Fibroblast of skin of left biceps (primary cell): ENCODE data around the gene CD8A.
"Not testable (repeated sequence)": the region's sequence is repeated elsewhere in the genome, so short reads cannot be mapped to it uniquely, and the experiment has no call there.

Experiments used
- DNase-seq, 2 experiments: peaks; one replicate each; pipeline ENCODE4 v3.0.0-alpha.2; 2013; ENCODE audit warnings: low read depth in 2 of 2

The CD8A gene

DNA sequence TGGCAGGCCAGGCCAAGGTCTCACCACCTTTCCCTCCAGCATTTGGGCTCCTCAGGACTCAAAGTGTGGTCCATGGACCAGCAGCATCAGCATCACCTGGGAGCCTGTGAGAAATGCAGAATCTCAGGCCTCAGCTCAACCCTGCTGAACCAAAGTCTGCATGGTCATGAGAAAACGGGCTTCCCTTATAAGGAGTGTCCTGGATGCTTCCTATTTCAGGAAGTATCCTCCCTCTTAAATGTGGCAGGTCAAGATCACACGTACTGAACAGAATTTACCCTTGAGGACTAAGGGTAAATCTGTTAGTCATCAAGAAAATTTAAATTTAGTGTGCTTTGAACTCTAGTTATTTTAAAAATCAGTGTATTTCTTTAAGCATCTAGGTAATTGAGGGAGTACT is 11.8 kb downstream of the CD8A start:
- no peak for DNase-seq

DNA sequence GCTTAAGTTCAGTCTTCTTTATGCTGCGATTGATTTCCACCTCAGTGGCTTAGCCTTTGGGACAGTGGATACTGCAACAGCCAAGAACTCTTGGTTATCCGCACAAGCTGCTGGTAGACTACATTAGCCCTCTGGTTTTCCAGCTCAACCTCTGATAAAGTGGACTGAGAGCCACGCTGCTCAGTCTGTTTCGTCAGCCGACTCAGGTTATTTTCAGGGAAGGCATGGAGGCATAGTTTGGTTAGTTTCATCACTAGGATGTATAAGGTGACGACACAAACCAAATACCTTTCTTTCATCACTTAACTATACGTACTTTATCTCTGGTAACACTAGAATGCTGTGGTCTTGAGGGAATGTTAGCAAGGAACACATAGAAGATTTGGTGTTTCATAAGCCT is 14.2 kb downstream of the CD8A start:
- no peak for DNase-seq

DNA sequence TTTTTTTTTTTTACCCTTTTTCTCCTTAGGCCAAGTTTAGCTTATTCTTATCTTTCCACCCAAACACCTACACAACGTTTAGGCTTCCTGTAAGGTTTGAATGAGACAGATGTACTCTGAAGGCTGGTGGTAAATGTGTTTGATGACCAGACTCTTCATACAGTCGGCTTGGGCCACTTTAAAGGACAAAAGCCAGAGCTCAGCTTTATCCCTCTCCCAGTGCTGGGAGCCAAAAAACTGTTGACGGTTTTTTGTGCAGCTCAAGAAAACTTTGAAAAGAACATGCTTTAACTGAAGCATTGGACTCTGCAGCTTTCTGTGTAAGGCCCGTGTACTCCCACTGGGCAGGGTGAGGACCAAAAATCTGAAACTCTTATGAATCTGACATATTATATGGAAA is 15.4 kb downstream of the CD8A start:
- DNase-seq: no peak

DNA sequence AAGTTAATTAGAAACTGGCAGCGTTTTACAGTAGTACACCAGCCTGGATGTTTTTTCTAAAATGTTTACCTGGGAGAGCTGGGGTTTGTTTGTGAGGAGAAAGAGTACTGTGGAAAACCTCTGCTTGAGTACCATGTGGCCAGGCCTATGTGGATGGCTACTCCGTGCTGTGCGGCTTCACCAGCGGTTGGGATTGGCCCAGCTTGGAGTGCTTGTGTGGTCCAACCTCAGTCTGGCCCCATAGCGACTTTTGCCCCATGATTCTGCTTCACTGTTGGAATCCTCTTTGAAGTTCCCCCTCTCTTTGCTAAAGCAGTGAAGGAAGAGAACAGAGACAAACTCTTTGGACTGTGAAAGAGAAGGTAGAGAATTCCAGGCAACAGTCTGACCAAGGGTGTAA is 15.9 kb downstream of the CD8A start:
- DNase-seq: no peak

DNA sequence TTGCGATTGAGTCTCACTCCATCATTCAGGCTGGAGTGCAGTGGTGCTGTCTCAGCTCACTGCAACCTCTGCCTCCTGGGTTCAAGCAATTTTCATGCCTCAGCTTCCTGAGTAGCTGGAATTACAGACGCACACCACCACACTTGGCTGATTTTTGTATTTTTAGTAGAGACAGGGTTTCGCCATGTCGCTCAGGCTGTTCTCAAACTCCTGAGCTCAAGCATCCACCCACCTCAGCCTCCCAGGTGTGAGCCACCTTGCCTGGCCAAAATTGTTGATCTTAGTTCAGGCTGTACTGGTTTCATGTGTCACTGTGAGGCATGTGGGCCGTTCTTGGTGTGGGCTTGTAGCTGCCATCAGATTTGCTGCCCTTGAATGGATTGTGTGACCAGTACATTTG is 18.1 kb downstream of the CD8A start:
- no peak for DNase-seq

DNA sequence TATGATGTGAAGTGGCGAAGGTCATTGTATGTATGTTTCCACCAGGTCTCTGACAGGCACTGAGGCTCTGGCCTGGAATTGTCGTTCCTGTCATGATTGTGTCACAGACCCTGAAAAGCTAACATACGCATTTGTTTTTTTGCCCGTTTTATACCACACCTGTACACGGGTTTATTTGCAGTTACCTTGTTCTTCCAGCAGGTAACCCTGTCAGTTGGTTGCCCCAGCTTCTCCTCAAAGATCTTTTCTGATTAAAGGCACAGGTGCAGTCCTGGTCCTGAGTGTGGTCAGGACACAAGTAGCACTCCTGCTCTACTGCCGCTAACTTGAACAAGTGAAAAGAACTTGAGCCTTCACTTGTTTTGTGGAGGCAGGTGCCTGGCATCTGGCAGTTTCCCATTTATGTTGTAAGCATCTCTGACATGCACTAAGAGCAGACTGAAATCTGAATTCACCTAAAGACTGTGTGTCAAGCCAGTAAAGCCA is 19.9 kb downstream of the CD8A start:
- no peak for DNase-seq

DNA sequence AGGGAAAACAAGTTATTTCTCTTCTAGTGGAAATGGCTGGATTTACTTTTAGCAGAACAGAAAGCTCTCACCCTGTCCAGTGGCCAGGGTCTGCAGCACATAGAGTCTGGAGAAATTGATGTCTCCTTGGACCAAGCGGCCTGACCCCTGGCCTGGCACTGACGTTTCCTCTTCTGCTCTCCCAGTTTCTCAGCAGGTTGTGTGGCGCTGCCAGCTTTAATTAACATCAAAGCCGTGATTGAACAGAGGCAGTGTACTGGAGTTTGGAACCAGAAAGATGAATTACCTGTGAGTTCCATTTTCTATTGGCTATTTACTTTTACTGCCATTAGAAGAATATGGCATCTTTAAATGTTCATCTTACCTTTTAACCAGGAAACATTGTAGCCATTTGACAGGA is 20.9 kb downstream of the CD8A start:
- no peak for DNase-seq

DNA sequence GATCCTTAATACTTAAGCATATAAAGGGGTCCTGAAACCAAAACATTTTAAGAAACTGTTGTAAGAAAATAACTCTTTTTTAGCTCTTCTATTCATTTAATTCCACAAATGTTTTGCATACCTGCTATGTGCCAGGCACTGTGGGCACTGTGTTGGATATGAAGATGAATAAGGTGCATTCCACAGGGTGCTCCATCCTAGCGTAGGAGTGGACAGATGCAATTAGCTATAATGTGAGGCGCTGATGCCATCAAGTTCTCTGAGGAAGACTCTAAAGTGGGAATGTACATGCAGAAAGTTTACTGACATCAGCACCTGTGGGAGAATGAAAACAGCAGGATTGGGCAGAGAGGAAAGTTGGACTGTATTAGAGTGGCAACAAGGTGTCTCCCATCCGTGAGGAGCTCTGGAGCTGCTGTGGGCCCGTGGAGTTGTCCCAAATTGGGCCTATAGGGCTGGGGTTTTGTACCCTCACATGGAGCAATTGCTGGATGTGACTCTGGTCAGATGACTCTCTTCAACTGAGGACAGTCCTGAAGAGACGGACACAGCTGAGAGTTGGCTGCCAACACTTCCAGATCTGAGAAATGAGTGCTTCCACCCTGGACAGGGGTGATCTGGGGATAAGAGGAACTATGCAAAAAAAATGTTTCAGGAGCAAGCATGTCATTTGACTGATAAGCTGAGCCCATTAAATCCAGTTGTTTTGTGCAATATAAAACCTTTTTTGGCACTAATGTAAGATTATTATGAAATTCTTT is 22.3 kb downstream of the CD8A start:
- no peak for DNase-seq

DNA sequence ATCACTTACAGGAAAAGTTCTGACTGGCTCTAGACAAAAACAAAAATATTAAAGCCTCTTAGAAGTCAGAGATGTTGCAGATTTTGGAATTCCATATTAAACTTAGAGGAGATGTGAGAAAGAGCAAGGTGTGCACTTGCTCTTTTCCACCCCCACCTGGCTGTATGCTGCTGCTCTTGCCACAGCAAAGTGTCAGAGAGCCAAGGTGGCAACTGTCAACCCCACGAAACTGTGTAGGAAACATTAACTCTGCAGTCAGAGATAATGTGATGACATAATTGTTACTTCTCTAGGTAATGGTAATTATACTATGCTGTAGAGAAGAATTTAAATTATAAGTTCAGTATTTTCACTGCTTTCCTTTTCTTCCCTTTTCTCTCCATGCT is 25.4 kb downstream of the CD8A start:
- DNase-seq: no peak

DNA sequence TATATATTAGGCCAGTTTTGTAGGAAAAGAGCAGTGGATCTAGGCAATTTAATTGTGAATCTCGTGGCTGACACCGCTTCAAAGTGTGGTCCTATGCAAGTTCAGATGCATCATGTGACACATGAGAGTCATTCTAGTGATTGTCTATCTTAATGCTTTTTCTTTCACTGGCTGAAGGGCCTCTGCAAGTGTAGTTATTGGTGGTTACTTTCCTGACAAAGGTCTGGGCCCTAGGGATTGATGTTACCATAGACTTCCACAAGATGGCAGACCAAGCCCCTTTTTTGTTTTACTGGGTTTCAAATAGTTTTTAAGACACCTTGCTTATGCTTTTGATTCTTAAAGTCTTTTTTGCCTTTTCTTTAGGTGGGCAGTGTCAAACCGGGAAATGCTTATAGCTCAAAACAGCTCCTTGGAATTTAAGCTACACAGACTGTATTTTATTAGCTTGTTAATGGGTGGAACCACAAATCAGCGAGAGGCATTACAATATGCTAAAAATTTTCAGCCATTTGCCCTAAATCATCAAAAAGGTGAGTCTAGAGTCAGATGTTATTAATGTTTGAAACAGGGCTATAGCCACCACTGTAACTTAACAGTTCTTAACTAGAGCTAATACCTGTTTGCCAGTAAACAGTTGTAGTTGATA is 25.9 kb downstream of the CD8A start:
- no peak for DNase-seq

DNA sequence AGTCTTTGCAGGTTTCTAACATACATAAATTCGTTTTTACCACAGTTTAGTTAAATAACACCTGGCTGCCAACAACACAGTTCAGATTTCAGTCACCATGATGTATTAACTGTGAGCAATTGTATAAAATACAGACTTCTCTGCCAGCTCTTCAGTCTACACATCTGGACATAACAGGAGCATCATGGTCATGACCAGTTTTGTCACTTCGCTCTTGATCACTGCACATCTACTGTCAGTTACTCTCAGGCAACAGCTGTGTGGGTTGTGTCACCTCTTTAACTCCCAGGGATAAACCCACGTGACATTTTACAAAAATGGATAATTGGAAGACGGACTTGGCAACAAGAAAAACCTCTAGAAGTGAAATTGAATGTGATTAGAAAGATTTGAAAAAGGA is 30.3 kb downstream of the CD8A start:
- no peak for DNase-seq

DNA sequence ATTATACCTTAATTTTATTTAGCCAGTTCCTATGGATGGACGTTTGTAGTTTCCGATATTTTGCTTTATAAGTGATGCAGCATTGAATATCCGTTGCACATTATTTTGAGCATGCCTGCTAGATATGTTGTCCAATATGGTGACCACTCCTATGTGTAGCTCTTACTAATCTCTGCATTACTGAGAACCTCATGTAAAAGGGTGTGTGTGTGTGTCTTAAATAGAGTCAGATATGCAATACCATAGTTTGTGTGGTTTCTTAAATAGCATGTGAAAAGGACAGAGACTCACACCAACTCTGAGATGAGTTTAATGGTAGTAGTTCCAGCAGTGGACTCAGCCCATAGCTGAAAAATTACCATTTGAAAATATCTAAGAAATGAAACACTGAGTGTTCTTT is 32.3 kb downstream of the CD8A start:
- no peak for DNase-seq

DNA sequence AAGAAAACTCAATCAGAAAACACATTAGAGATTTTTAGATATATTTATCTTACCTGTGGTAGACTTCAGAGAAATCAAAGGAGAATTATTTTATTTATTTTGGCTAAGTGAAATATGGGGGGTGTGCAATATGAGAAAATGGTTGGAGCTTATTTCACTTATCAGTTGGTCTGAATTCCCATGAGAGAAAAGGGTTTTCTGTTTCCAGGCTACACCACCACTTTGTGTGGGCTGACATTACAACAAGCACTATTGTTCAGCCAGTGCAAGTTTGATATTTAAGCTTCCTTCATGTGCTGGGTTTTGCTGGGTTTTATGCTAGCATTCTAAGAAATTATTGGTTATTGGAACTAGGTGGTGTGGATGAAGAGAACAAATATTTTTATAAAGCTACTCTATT is 37.1 kb downstream of the CD8A start:
- DNase-seq: no peak

DNA sequence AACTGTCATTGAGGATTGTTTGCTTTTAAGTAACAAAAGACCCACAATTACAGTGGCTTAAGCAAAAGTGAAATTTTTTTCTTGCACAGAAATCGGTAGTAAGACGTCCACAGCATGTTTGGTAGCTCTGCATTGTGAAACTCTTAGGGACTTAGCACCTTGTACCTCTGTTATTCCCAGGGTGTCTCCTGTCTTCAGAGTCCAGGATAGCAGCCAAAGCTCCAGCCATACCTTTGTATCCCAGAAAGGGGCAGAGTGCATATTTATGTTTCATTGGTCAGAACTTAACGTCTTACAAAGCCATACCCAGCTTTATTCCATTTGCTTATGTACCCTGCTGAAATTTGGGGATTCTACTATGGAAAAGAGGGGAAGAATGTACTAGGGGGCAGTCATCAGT is 37.8 kb downstream of the CD8A start:
- no peak for DNase-seq

DNA sequence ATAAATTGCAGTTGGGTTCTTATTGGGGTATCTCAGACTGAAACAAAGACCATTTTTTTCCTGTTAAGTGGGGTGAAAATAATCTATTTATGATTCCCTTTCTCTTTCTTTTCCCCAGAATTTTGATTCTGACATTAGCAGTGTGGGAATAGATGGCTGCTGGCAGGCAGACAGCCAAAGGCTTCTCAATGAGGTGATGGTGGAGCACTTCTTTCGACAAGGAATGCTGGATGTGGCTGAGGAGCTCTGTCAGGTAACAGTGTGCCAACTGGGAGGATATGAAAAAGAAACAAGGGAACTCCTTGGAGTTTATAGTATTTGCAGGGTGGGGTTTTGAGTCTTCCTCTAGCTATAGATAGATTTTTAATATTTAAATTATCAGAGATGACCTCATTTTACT is 38.9 kb downstream of the CD8A start:
- DNase-seq: no peak

DNA sequence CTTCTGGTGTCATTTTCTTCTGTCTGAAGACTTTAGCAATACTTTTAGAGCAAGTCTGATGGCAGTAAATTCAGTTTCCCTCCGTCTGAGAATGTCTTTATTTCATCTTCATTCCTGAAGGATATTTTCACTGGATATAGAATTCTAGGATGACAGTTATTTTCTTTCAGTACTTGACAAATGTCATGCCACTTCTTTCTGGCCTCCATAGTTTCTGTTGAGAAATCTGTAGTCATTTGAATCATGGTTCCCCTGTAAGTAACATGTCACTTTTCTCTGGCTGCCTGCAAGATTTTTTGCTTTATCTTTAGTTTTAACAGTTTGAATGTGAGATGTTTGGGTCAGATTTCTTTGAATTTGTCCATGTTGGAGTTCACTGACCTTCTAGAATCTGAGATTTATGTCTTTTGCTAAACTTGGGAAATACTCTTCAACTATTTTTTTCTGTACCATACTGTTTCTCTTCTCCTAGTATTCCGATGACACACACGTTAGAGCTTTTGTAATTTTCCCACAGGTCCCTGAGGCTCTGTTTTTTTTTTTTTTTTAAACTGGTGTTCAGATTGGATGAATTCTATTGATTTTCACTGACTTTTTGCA is 40.4 kb downstream of the CD8A start:
- DNase-seq: no peak

DNA sequence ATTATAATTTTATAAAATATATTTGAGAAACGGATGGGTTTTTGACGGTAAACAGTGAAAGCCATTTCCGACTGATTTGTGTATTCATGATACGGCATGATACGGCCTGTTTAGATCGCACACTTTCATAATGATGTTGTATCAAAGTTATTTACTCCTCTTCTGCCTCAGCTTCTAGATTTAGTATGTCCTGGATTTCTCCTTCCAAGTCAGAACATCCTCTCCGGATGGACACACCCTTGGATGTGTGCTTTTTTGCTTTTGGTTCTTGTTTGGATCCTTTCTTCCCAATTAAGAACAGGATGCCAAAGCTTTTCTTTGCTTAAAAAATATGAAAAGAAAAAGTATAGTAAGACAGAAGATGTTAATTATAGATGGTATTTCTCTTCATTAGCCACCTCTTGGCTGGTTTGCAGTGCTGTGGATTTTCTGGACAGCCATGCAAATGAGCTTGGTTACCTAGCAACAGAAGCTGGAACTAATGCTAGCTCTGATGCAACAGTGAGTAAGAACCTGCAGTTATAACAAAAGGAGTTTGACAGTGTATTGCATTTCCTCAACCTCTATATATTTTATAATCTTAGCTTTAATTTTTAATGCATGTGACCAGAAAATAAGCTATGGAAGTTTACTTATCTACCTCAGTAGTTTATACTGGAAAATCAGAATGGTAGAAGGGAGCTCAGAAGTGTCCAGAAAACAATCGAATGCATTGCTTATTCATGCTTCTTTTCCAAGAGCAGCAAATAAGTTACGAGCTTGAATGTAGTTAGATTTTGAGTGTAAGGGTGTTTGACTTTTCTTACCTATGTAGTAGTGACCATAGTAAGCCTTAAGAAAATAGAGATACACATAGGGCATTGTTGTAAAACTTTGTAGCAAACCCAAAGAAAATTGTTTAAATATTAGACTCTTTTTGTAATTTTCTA is 42.7 kb downstream of the CD8A start:
- DNase-seq: peak; percentile 72 to 81

DNA sequence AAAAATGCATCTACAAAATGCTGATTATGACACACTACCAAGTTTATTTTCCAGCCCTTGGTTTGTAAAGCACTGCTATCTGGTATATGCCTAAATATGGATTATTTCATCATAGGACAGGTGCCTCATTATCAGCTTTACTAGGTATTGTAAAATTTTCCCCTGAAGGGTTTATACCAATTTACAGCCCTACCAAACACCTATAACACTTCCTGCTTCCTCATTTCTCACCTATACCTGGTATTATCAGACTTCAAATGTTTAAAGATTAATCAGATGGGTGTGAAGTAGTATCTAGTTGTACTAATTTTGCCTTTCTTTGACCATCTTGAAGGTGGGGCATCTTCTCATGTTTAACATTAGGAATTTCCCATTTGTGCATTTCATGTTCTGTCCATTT is 43.8 kb downstream of the CD8A start:
- no peak for DNase-seq

DNA sequence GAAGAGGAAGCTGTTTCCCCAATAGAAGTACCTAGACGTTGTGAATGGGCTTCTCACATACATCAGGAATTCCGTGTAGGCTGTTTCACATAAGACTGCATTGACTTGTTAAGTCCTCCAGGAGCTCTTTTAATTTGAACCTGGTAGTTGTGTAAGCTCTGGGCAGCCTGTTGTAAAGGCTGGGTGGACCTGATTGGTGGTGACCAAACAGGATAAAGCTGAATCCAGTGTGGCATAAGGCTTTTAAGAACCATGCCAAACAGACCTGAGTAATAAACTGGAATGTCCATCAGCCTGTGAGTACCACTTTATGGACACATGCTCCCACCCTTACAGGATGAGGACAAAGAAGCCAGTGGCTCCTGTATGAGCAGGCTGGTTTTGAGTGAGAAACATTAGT is 46.6 kb downstream of the CD8A start:
- no peak for DNase-seq

DNA sequence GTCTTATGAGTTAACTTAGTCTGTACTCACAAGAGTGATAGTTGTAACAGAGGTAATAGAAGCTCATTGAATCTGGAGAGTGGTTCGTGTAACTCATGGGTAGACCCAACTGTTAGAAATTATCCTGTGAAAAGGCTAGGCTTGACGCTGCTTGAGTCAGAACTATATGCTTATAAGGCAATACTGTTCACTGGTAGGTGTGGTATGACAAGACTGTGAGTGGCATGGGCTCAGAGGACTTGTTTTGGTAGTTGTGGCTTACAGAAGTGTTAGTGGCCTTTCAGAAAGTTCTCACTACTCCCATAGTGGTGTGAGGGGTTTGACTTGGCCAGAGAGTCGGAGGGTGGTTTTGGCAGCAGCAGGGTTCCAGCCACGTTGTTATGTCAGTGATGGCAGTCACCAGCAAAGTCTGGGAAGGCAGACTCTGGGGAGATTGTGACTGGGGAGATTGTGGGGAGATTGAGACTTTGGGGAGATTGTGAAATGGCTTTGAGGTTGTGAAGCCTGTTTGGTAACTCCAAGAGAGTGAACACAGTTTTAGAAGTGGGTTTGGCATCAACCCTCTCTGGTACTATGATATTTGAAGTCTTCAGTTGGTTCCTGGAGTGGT is 48.7 kb downstream of the CD8A start:
- not testable (repeated sequence) for DNase-seq

DNA sequence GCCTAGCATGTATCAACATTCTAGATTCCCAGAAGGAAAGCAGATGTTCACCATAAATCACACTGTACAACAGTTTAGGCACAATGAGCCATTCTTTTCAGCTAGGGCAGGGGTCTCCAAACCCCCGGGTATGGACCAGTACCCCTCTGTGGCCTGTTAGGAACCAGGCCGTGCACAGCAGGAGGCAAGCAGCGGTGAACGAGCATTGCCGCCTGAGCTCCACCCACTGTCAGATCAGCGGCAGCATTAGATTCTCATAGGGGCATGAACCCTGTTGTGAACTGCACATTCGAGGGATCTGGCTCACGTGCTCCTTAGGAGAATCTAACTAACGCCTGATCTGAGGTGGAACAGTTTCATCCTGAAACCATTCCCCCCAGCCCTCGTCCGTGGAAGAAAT is 50.8 kb downstream of the CD8A start:
- DNase-seq: not testable (repeated sequence)

DNA sequence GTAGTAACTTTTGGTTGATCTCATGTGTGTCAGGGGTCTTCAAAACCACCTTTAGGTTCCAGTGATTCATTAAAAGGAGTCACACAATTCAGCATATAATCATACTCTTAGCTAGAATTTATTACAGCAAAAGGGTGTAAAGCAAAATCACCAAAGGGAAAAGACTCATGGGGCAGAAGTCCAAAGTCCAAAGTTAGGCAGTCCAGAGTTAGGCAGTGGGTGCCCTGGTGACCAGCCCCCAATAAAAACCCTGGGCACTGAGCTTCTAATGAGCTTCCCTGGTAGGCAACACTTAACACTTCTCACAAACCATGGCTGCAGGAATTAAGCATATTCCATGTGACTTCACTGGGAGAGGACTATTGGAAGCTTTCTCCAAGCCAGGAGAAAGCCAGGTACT is 51.2 kb downstream of the CD8A start:
- not testable (repeated sequence) for DNase-seq
